Panc1 (cell line): ENCODE data around the gene IFT57. TPM values are rescaled to one million over a fixed set of nuclear protein-coding genes. Genes with fewer than 3 reads are reported as not detected.

Experiments used
- ATAC-seq: fragments of 200-7000 bp; cut with Tn5 transposase; 2 replicates; pipeline ENCODE4 v1.9.1; 2020; ENCODE audit warnings: mild to moderate bottlenecking, moderate library complexity
- BruUV-seq: library from RNA; stranded (reverse); fragments of 400-500 nt; replicated peaks from 2 replicates; lab custom pipeline; 2021; lab: Mats Ljungman, UMichigan
- CTCF ChIA-PET: fragments of 300-600 bp; sonication (Branson Sonifier 250); formaldehyde crosslinking; loops from one replicate; lab custom pipeline; 2022; ENCODE audit warnings: antibody characterized with exemption; lab: Charles Lee
- POLR2A ChIA-PET: fragments of 300-600 bp; sonication (Branson Sonifier 250); formaldehyde crosslinking; loops from one replicate; lab custom pipeline; 2022; ENCODE audit warnings: antibody characterized with exemption; lab: Charles Lee
- DNase-seq: peaks from one replicate; pipeline ENCODE4 v3.0.0-alpha.2; 2010; ENCODE audit warnings: low read depth, low spot score
- H3K27ac ChIP-seq: 2 replicates; pipeline ENCODE4 v1.5.1; 2011; ENCODE audit warnings: mild to moderate bottlenecking, low read length, inconsistent platforms
- H3K27me3 ChIP-seq: fragments of 200-500 bp; sonication (Bioruptor generic); 2 replicates; pipeline ENCODE4 v1.6.0; 2014; ENCODE audit warnings: low read length, inconsistent platforms; ENCODE audit not compliant: control insufficient read depth, insufficient read depth
- H3K36me3 ChIP-seq: fragments of 200-500 bp; sonication (Bioruptor generic); 2 replicates; pipeline ENCODE4 v1.5.1; 2014; ENCODE audit warnings: inconsistent platforms, mild to moderate bottlenecking, low read length, moderate library complexity; ENCODE audit not compliant: control insufficient read depth, insufficient read depth
- H3K4me1 ChIP-seq: 2 replicates; pipeline ENCODE4 v1.5.1; 2011; ENCODE audit warnings: inconsistent platforms, mild to moderate bottlenecking, low read length, moderate library complexity; ENCODE audit not compliant: control insufficient read depth, insufficient read depth
- H3K4me3 ChIP-seq, 2 experiments: 2 replicates each; pipeline ENCODE4 v1.5.1; 2011 to 2012; ENCODE audit warnings: low read depth in 2 of 2, low read length in 2 of 2, mild to moderate bottlenecking in 2 of 2, inconsistent platforms in 1 of 2, moderate library complexity in 1 of 2
- H3K9me3 ChIP-seq: fragments of 200-500 bp; sonication (Bioruptor generic); 2 replicates; pipeline ENCODE4 v1.5.1; 2014; ENCODE audit warnings: low read depth, mild to moderate bottlenecking, inconsistent platforms, low read length, moderate library complexity; ENCODE audit not compliant: control insufficient read depth, insufficient read depth
- CTCF ChIP-seq: fragments of 450-650 bp; IDR thresholded peaks from 2 replicates; pipeline ENCODE4 v1.5.1; 2017; ENCODE audit warnings: mild to moderate bottlenecking
- POLR2AphosphoS5 ChIP-seq: IDR thresholded peaks from 2 replicates; pipeline ENCODE4 v1.6.1; 2012; ENCODE audit warnings: mild to moderate bottlenecking, low read depth, low read length, moderate library complexity
- REST ChIP-seq, 2 experiments: IDR thresholded peaks; 2 replicates each; pipeline ENCODE4 v1.6.1; 2011 to 2012; ENCODE audit warnings: low read depth in 2 of 2, control low read depth in 1 of 2, low read length in 1 of 2, mild to moderate bottlenecking in 1 of 2, moderate library complexity in 1 of 2; ENCODE audit not compliant: insufficient read depth in 1 of 2
- SIN3A ChIP-seq: IDR thresholded peaks from 2 replicates; pipeline ENCODE4 v1.6.1; 2012; ENCODE audit warnings: low read depth, mild to moderate bottlenecking, low read length, moderate library complexity, borderline replicate concordance; ENCODE audit not compliant: insufficient read depth
- in situ Hi-C: cut with HindIII; loops from 2 replicates; pipeline ENCODE4 v1.10.0; 2016; ENCODE audit warnings: low sequenced_read_pairs, low pct_unique_long_range_greater_than_20kb
- intact Hi-C: fragments of 100-400 bp; cut with micrococcal nuclease; formaldehyde crosslinking; loops from one replicate; pipeline ENCODE4 v1.10.0; 2022; ENCODE audit not compliant: unreplicated experiment
- total RNA-seq: library from RNA; stranded (reverse); gene quantifications from one replicate; pipeline ENCODE4 v1.2.1, GENCODE V29; 2021; ENCODE audit not compliant: unreplicated experiment

IFT57 gene
- total RNA-seq, 1 experiment from 2014 or later = 45.7 TPM

- in situ Hi-C loops = no loop called here
- BruUV-seq = no TSS peak
- intact Hi-C loops = no loop called here
- Histone ChIP-seq H3K4me1 (no peaks in the 10 kb centered on the region), H3K27ac (no peak overlapping the region), H3K4me3 (no peak overlapping the region), H3K27me3 (no peaks in the 10 kb centered on the region), H3K9me3 (no peaks in the 10 kb centered on the region), H3K36me3 (no peaks in the 10 kb centered on the region)
- ATAC-seq (no peak), DNase-seq (no peak)
- no peak for TF ChIP-seq SIN3A
- no peak for TF ChIP-seq REST (IDR thresholded peaks at IDR 0.05; ENCODE audit: insufficient read depth in 1 of 2, low read depth in 2 of 2, low read length in 1 of 2)
- TF ChIP-seq POLR2AphosphoS5 = no peak
- TF ChIP-seq CTCF = peak; percentile 73
- POLR2A ChIA-PET = no interaction called here
- CTCF ChIA-PET = no interaction called here
Measured at GRCh38 chr3:108153451-108153981, 68.7 kb downstream of the IFT57 start.

- intact Hi-C loops (no loop called here), in situ Hi-C loops (no loop called here)
- DNase-seq = no peak
- H3K27ac ChIP-seq = no peak overlapping the region
- CTCF ChIA-PET = no interaction called here
- ATAC-seq = no peak
- H3K4me1 ChIP-seq = no peaks in the 10 kb centered on the region
- H3K4me3 ChIP-seq = no peak overlapping the region
- H3K27me3 ChIP-seq = no peaks in the 10 kb centered on the region
- no TSS peak for BruUV-seq
- no peaks in the 10 kb centered on the region for H3K9me3 ChIP-seq
- POLR2A ChIA-PET = no interaction called here
- no peak for TF ChIP-seq REST (IDR thresholded peaks at IDR 0.05; ENCODE audit: insufficient read depth in 1 of 2, low read depth in 2 of 2, low read length in 1 of 2)
- no peaks in the 10 kb centered on the region for H3K36me3 ChIP-seq
Measured at GRCh38 chr3:108152274-108152673, 70.0 kb downstream of the IFT57 start.
